Rectal smooth muscle tissue (tissue), 1 donor: ENCODE data around the gene GAGE12J.
"Not testable (repeated sequence)": the region's sequence is repeated elsewhere in the genome, so short reads cannot be mapped to it uniquely, and the experiment has no call there.

Experiments
- H3K27ac ChIP-seq: one replicate; pipeline ENCODE4 v1.7.0; 2013; ENCODE audit warnings: low read depth, low read length, inconsistent platforms
- H3K27me3 ChIP-seq: one replicate; pipeline ENCODE4 v1.7.0; 2013; ENCODE audit warnings: low read length; ENCODE audit not compliant: control insufficient read depth, insufficient read depth
- H3K36me3 ChIP-seq: one replicate; pipeline ENCODE4 v1.7.0; 2013; ENCODE audit warnings: low read length; ENCODE audit not compliant: control insufficient read depth, insufficient read depth
- H3K4me1 ChIP-seq: one replicate; pipeline ENCODE4 v1.7.0; 2013; ENCODE audit warnings: low read length; ENCODE audit not compliant: control insufficient read depth, insufficient read depth
- H3K4me3 ChIP-seq: one replicate; pipeline ENCODE4 v1.7.0; 2013; ENCODE audit warnings: low read length
- H3K9ac ChIP-seq: one replicate; pipeline ENCODE4 v1.7.0; 2013; ENCODE audit warnings: low read length

The GAGE12J gene, protein sequence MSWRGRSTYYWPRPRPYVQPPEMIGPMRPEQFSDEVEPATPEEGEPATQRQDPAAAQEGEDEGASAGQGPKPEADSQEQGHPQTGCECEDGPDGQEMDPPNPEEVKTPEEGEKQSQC

DNA sequence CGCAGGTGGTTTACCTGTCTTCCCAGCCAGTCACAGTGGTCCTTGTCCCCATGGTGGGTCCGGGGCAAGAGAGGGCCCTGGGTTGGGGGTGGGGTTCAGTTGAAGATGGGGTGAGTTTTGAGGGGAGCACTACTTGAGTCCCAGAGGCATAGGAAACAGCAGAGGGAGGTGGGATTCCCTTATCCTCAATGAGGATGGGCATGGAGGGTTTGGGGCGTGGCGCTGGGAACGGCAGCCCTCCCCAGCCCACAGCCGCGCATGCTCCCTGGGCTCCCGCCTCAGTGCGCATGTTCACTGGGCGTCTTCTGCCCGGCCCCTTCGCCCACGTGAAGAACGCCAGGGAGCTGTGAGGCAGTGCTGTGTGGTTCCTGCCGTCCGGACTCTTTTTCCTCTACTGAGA lies at the start of gene GAGE12J:
Gene GAGE12J (plus strand): TSS at position 301 of the 400 bp plus-strand sequence. CDS start 1,157 bp downstream, outside the sequence.
- H3K4me3 ChIP-seq, H3K27me3 ChIP-seq, H3K9ac ChIP-seq, H3K36me3 ChIP-seq, H3K27ac ChIP-seq, H3K4me1 ChIP-seq: not testable (repeated sequence)

DNA sequence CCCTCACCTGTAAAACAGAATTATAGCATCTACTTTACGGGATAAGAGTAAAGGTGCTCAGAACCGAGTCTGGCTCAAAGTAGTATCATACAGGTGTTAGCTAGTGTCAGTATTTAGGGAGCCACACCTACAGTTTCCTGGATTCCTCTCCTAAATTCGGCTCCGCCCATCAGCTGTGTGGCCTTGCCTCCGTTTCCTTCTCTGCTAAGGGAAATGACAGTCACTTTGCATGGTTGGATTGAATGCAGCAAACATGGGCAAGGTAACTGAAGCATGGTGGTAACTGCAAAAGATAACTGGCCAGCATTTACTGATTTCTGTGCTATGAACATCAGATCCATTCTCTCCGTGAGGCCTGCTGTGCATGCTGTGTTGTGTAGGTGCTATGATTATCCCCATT lies 49.4 kb upstream of the GAGE12J start:
- Histone ChIP-seq H3K36me3 (no peaks in the 10 kb centered on the region), H3K27me3 (no peaks in the 10 kb centered on the region), H3K27ac (no peak overlapping the region), H3K4me1 (no peaks in the 10 kb centered on the region), H3K4me3 (no peak overlapping the region), H3K9ac (no peak overlapping the region)

DNA sequence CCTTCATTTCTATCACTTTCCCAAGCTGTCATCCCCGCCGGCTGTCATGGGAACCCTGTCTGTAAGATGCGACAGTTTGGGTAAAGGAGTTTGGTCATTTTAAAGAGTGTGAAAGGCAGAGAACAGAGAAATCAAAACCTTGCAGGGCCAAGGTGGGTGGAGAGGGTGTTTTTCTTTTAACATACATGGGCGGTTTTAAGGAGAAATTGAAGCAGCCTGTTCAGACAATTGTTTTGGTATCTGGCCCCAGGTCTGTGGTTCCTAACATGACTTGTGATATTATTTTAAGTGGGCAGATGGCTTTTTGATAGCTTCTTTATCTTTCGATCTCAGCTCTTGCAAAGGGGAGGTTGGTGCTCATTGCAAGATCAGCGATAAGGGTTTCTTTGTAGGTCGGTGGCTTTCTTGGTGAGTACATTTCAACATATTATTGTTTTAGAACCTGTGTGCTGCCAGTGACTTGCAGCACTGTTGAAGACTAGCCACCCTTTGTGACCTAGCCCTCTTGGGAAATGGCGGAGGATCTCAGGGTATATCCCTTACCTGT lies 48.6 kb upstream of the GAGE12J start:
- Histone ChIP-seq H3K36me3 (no peaks in the 10 kb centered on the region), H3K27ac (no peak overlapping the region), H3K4me3 (no peak overlapping the region), H3K27me3 (no peaks in the 10 kb centered on the region), H3K9ac (no peak overlapping the region), H3K4me1 (no peaks in the 10 kb centered on the region)

DNA sequence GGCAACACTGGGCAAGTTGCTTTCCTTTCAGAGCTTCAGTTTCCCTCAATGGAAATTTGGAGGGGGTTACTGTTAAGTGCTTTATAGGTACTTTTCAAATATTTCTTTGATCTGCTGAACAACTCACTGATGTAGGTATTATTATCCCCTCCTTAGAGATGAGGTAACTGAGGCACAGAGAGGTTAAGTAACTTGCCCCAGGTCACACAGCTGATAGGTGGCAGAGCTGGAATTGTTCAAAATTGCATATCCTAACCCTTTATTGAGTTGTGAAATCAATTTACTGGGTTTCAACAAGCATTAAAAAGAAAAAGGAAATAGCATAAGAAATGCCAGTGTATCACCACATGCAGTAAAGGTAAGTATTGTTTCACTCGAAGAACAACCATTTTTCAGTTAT lies 45.6 kb upstream of the GAGE12J start:
- Histone ChIP-seq H3K36me3 (no peaks in the 10 kb centered on the region), H3K27me3 (peaks cover 3% of the 10 kb centered on the region), H3K4me1 (no peaks in the 10 kb centered on the region), H3K27ac (no peak overlapping the region), H3K9ac (no peak overlapping the region), H3K4me3 (no peak overlapping the region)

DNA sequence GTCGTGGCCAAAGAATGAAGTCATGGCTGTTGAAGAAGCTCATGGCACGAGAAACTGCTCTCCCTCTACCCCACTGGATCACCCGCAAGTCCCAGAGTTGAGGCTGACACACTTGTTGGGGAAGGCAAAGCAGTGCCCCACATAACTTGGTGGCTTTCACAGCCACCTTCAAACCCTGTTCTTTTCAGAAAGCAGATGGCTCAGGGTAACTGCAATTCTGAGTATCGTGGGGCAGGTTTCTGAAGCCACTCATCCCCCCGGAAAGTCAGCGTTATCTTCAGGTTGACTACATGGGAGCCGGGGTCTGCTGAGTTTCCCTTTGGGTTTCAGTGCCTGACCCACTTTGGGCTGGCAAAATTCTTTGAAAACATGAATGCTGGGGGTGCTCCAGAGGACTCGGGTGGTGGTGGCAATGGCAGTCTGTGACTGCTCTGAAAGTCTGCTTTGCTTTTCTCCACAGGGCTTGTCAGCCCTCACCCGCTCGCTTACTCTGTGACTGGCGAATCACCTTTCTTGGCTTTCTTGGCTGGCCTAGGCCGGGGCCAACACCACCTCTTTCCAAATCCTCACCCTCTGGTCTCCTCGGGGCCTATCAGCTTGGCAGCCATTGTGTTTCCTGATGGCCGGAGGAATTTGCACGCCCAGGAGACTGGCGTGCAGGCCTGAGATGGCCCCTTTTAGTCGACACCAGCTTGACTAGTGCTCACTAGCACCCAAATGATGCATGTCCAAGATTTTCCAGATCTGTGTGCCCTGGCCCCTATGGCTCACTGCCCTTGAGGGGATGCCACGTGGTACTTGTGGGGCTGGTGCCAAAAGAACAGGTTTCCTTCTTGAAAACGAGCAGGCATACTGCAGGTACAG lies 44.9 kb upstream of the GAGE12J start:
- no peaks in the 10 kb centered on the region for H3K4me1 ChIP-seq
- H3K36me3 ChIP-seq, result no peaks in the 10 kb centered on the region
- peaks cover 3% of the 10 kb centered on the region for H3K27me3 ChIP-seq
- no peak overlapping the region for H3K27ac ChIP-seq
- no peak overlapping the region for H3K4me3 ChIP-seq
- no peak overlapping the region for H3K9ac ChIP-seq

DNA sequence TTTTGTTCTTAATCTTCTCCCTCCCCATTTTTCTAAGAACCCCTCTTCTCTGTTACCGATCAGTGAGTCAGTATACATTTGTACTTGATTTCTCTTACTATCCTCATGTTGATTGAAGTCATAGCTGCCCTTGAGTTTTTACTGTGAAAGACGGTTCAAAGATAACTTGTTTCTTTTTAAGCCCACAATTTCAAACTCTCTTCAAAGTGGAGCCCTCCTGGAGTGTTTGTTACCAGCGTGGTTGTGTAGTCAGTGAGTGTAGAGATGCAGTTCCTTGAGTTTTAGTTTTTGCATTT lies 44.4 kb upstream of the GAGE12J start:
- Histone ChIP-seq H3K9ac (no peak overlapping the region), H3K4me3 (no peak overlapping the region), H3K4me1 (no peaks in the 10 kb centered on the region), H3K27ac (no peak overlapping the region), H3K36me3 (no peaks in the 10 kb centered on the region), H3K27me3 (peaks cover 3% of the 10 kb centered on the region)

DNA sequence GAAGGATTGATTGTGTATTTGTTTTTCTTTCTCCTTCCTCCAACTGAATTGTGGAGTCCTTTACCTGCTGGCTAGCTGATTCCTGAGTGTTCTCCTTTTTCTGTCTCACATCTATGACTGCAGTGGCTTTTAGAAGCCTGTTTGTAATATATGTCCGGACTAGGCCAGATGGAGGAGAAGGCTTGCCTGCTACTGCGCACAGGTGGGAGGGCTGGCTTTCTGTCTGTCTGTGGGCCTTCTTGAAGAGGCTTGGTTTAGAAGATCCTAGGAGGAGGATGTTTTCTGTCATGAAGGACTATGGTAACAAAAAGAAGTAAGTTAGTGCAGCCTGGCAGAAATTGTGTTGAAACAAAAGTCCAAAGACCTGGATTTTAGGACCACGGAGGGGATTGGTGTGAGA lies 43.8 kb upstream of the GAGE12J start:
- H3K9ac ChIP-seq, result no peak overlapping the region
- no peak overlapping the region for H3K4me3 ChIP-seq
- no peak overlapping the region for H3K27ac ChIP-seq
- peaks cover 3% of the 10 kb centered on the region for H3K27me3 ChIP-seq
- H3K36me3 ChIP-seq, result no peaks in the 10 kb centered on the region
- H3K4me1 ChIP-seq, result no peaks in the 10 kb centered on the region

DNA sequence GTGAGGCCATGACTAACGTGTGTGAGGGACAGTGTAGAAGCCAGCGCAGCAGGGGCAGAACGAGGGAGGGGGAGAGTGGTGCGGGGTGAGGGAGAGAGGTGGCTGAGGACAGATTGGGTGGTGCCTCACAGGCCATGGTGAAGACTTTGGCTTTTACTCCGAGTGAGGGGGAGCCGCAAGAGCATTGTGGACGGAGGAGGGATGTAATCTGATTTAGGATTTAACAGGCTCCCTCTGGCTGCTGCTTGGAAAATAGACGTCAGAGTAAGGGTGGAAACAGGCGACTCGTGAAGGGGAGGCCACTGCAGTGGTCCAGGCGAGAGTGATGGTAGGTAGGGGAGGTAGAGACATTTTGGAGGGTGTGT lies 39.2 kb upstream of the GAGE12J start:
- no peak overlapping the region for H3K27ac ChIP-seq
- peaks cover 3% of the 10 kb centered on the region for H3K27me3 ChIP-seq
- no peaks in the 10 kb centered on the region for H3K36me3 ChIP-seq
- H3K4me3 ChIP-seq, result peak overlapping the region; percentile 41
- no peak overlapping the region for H3K9ac ChIP-seq
- H3K4me1 ChIP-seq, result no peaks in the 10 kb centered on the region

DNA sequence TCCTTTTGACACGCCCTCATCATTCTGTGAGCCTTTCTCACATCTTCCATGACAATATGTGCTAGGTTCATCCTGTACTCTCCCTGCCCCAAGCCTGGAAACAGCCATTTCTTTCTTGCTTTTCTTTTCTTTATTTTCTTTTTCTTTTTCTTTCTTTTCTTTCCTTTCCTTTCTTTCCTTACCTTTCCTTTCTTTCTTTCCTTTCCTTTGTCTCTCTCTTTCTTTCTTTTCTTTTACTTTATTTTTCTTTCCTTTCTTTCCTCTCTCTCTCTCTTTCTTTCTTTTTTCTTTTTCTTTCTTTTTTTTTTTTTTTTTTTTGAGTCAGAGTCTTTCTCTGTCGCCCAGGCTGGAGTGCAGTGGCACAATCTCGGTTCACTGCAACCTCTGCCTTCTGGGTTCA lies 37.6 kb upstream of the GAGE12J start:
- Histone ChIP-seq H3K36me3 (no peaks in the 10 kb centered on the region), H3K27ac (no peak overlapping the region), H3K27me3 (peaks cover 3% of the 10 kb centered on the region), H3K9ac (no peak overlapping the region), H3K4me1 (no peaks in the 10 kb centered on the region), H3K4me3 (no peak overlapping the region)

DNA sequence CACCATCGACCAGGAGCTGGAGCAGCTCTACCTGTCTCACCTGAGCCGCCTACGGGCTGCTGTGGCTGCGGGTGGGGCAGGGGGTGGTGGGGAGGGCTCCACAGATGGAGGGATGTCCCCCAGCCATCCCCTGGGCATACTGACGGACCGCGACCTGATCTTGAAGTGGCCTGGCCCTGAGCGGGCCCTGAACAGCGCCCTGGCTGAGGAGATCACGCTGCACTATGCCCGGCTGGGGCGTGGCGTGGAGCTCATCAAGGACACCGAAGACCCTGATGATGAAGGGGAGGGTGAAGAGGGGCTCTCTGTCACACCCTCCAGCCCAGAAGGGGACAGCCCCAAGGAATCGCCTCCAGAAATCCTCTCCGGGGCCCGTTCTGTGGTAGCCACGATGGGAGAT lies 35.7 kb upstream of the GAGE12J start:
- Histone ChIP-seq H3K27me3 (no peaks in the 10 kb centered on the region), H3K4me1 (no peaks in the 10 kb centered on the region), H3K36me3 (no peaks in the 10 kb centered on the region), H3K4me3 (no peak overlapping the region), H3K9ac (no peak overlapping the region), H3K27ac (no peak overlapping the region)

DNA sequence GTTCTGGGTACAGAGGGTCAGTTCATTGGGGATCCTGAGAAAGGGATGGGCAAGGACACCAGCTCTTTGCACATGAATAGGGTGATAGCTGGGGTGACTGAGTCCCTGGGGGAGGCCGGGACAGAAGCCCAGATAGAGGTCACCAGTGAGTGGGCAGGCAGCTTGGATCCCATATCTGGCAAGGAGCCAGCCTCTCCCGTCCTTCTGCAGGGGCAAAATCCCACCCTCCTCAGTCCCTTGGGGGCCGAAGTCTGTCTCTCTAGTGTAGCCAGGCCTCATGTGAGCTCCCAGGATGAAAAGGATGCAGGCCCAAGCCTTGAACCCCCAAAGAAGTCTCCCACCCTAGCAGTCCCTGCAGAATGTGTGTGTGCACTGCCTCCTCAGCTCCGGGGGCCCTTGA lies 35.3 kb upstream of the GAGE12J start:
- no peaks in the 10 kb centered on the region for H3K27me3 ChIP-seq
- H3K27ac ChIP-seq, result no peak overlapping the region
- H3K9ac ChIP-seq, result no peak overlapping the region
- H3K4me3 ChIP-seq, result no peak overlapping the region
- no peaks in the 10 kb centered on the region for H3K36me3 ChIP-seq
- H3K4me1 ChIP-seq, result no peaks in the 10 kb centered on the region

DNA sequence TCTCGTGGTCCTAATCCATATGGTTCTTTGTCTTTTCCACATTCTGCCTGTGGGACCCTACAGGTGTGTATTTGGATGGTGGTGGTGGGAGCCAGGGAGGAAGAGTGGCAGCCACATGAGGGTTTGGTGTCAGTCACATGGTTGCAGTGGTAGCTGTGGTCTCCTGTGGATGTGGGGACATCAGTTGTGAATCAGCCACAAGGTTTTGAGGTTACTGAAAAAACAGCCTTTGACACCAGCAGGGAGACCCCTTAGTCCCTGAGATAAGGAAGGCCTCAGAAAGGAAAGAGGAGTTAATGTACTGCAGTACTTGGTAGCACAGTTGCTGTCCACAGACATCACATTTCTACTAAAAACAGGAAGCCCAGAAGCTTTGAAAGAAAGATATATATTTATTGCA lies 34.2 kb upstream of the GAGE12J start:
- H3K4me1 ChIP-seq, result no peaks in the 10 kb centered on the region
- H3K9ac ChIP-seq, result no peak overlapping the region
- H3K27me3 ChIP-seq, result no peaks in the 10 kb centered on the region
- no peak overlapping the region for H3K27ac ChIP-seq
- H3K4me3 ChIP-seq, result no peak overlapping the region
- H3K36me3 ChIP-seq, result no peaks in the 10 kb centered on the region

DNA sequence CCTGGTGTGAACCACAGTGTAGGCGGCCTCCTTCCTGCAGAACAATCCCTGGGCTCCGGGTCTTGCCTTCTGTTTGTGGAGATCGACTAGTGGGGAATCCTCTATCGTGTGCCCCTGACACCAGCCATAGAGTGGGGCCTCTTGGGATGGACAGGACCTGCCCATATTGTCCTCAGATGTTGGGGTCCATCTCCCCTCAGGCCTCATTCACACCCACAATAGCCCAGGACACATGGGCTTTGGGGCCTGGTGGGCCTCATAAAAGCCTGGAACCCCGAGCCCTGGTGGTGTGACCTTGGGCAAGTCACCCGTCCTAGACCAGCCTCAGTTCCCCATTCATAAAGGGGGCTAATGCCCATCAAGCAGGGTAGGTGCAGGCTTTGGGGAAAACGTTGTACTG lies 31.6 kb upstream of the GAGE12J start:
- Histone ChIP-seq H3K4me3 (no peak overlapping the region), H3K27me3 (no peaks in the 10 kb centered on the region), H3K4me1 (no peaks in the 10 kb centered on the region), H3K36me3 (no peaks in the 10 kb centered on the region), H3K27ac (no peak overlapping the region), H3K9ac (no peak overlapping the region)
